GDM1 (cell line): ENCODE results near the gene RND1.

Source experiments
- DNase-seq: peaks from one replicate; lab custom pipeline; 2025; lab: John Stamatoyannopoulos, UW

The RND1 gene

DNA sequence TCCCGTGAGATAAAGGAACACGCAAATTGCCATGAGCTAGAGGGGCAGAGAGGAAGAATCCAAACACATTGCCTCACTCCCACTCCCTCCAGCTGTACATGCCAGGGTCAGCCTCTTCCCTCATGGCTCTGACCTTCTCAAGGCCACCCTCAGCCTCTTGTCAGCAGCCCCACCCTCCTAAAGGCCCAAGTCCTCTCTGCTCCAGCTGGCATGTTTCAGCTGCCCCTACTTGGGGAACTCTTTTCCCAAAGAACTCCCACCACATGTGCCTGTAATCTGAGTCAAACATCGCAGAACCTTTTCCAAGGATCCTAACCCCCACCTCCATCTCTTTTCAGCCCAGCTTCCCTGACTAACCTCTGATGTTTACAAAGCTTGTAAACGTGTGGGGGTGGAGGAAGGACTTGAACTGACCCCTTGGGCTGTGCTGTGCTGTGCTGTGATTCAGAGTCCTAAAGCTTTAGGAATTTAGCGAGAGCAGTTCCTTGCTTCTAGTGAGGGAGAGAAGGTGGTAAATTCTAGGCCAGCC lies 54.7 kb downstream of the RND1 start:
- DNase-seq = no peak

GRCh38 chr12:48807981-48808380 lies 57.7 kb downstream of the RND1 start:
- DNase-seq = no peak
